Keratinocyte (primary cell): ENCODE results near the gene LSP1.

Source experiments
- CTCF ChIP-seq, 3 experiments: IDR thresholded peaks in 1 of 3; conservative IDR thresholded peaks in 1 of 3; optimal IDR thresholded peaks in 1 of 3; 2 replicates in 2 of 3; 3 replicates in 1 of 3; pipeline versions ENCODE3 to v1.5.1; 2011; ENCODE audit warnings: low read length in 3 of 3, mild to moderate bottlenecking in 3 of 3, moderate library complexity in 2 of 3, control low read depth in 1 of 3, inconsistent platforms in 1 of 3; ENCODE audit not compliant: insufficient read depth in 2 of 3; ENCODE audit errors: extremely low read depth in 1 of 3
- EZH2 ChIP-seq: IDR thresholded peaks from one replicate; pipeline ENCODE4 v1.6.1; 2012; ENCODE audit warnings: inconsistent platforms, mild to moderate bottlenecking, low read length, moderate library complexity

- TF ChIP-seq CTCF (optimal IDR thresholded peaks at IDR 0.05 in 1 of 3, IDR thresholded peaks at IDR 0.05 in 1 of 3, conservative IDR thresholded peaks at IDR 0.05 in 1 of 3; ENCODE audit: extremely low read depth in 1 of 3, insufficient read depth in 2 of 3, low read length in 3 of 3) (no peak), EZH2 (no peak)
Measured at GRCh38 chr11:1928470-1928890, 75.6 kb downstream of the LSP1 start.
